Keratinocyte (primary cell): ENCODE data around the gene ESRRG.

Experiments
- CTCF ChIP-seq, 3 experiments: IDR thresholded peaks in 1 of 3; conservative IDR thresholded peaks in 1 of 3; optimal IDR thresholded peaks in 1 of 3; 2 replicates in 2 of 3; 3 replicates in 1 of 3; pipeline versions ENCODE3 to v1.5.1; 2011; ENCODE audit warnings: low read length in 3 of 3, mild to moderate bottlenecking in 3 of 3, moderate library complexity in 2 of 3, control low read depth in 1 of 3, inconsistent platforms in 1 of 3; ENCODE audit not compliant: insufficient read depth in 2 of 3; ENCODE audit errors: extremely low read depth in 1 of 3
- EZH2 ChIP-seq: IDR thresholded peaks from one replicate; pipeline ENCODE4 v1.6.1; 2012; ENCODE audit warnings: inconsistent platforms, mild to moderate bottlenecking, low read length, moderate library complexity

- TF ChIP-seq CTCF (optimal IDR thresholded peaks at IDR 0.05 in 1 of 3, IDR thresholded peaks at IDR 0.05 in 1 of 3, conservative IDR thresholded peaks at IDR 0.05 in 1 of 3; ENCODE audit: extremely low read depth in 1 of 3, insufficient read depth in 2 of 3, low read length in 3 of 3) (no peak), EZH2 (no peak)
These were observed 92.7 kb downstream of the ESRRG start for GRCh38 chr1:216630532-216630931.
